OCI-LY3 (cell line): ENCODE results near the gene TLCD3B.

Source experiments
- H2AFZ ChIP-seq: fragments of 200-600, 300-600 bp; shearing (Covaris generic); 2 replicates; pipeline ENCODE4 v1.6.0; 2014; ENCODE audit warnings: antibody characterized with exemption, low read depth, low read length
- H3K27ac ChIP-seq: fragments of 200-600, 300-600 bp; sonication (generic); 2 replicates; pipeline ENCODE4 v1.5.1; 2014; ENCODE audit warnings: mild to moderate bottlenecking, low read length, moderate library complexity, mixed read lengths
- H3K27me3 ChIP-seq: fragments of 200-600, 300-600 bp; sonication (generic); 2 replicates; pipeline ENCODE4 v1.6.1; 2014; ENCODE audit warnings: low read depth, low read length, mixed read lengths
- H3K36me3 ChIP-seq: fragments of 200-600, 300-600 bp; sonication (generic); replicated peaks from 2 replicates; pipeline ENCODE3; 2014; ENCODE audit warnings: low read depth, low read length, mixed read lengths
- H3K4me1 ChIP-seq: fragments of 300-600, 200-600 bp; sonication (generic); 2 replicates; pipeline ENCODE4 v1.6.1; 2014; ENCODE audit warnings: low read length, mixed read lengths
- H3K4me2 ChIP-seq: fragments of 200-600, 300-600 bp; sonication (generic); 2 replicates; pipeline ENCODE4 v1.6.1; 2014; ENCODE audit warnings: low read length, mixed read lengths
- H3K4me3 ChIP-seq: fragments of 300-600, 200-600 bp; sonication (generic); 2 replicates; pipeline ENCODE4 v1.5.1; 2014; ENCODE audit warnings: antibody characterized with exemption, mild to moderate bottlenecking, low read length, moderate library complexity
- H3K79me2 ChIP-seq: fragments of 300-600, 200-600 bp; shearing (Covaris generic); 2 replicates; pipeline ENCODE4 v1.6.1; 2014; ENCODE audit warnings: mild to moderate bottlenecking, low read length, mixed read lengths
- H3K9ac ChIP-seq: fragments of 300-600, 200-600 bp; shearing (Covaris generic); 2 replicates; pipeline ENCODE4 v1.6.0; 2014; ENCODE audit warnings: mild to moderate bottlenecking, low read length, moderate library complexity
- H3K9me3 ChIP-seq: fragments of 200-600, 300-600 bp; shearing (Covaris generic); 2 replicates; pipeline ENCODE4 v1.6.1; 2014; ENCODE audit warnings: low read length, mixed read lengths; ENCODE audit not compliant: insufficient read depth
- H4K20me1 ChIP-seq: fragments of 200-600, 300-600 bp; sonication (generic); 2 replicates; pipeline ENCODE4 v1.6.1; 2016; ENCODE audit warnings: low read length, mixed read lengths; ENCODE audit not compliant: insufficient read depth
- EZH2phosphoT487 ChIP-seq: fragments of 200-600 bp; shearing (Covaris generic); IDR thresholded peaks from 2 replicates; pipeline ENCODE4 v1.6.1; 2018; ENCODE audit warnings: antibody characterized with exemption, mixed run types, low read depth
- TF ChIP-seq, protein P1 (sequence below): fragments of 200-600, 300-600 bp; sonication (generic); IDR thresholded peaks from 2 replicates; pipeline ENCODE4 v1.5.1; 2014; ENCODE audit warnings: antibody characterized with exemption, low read length, low read depth

Gene TLCD3B

DNA sequence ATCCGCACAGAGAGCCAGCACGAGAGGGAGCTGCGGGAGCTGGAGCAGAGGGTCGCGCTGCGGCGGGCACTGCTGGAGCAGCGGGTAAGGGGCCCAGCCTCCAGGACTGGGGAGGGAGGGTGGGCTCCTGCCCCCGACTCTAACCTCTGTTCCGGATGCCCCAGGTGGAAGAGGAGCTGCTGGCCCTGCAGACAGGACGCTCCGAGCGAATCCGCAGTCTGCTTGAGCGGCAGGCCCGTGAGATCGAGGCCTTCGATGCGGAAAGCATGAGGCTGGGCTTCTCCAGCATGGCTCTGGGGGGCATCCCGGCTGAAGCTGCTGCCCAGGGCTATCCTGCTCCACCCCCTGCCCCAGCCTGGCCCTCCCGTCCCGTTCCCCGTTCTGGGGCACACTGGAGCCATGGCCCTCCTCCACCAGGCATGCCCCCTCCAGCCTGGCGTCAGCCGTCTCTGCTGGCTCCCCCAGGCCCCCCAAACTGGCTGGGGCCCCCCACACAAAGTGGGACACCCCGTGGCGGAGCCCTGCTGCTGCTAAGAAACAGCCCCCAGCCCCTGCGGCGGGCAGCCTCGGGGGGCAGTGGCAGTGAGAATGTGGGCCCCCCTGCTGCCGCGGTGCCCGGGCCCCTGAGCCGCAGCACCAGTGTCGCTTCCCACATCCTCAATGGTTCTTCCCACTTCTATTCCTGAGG is 40.0 kb downstream of the TLCD3B start:
- peaks cover 30% of the 10 kb centered on the region for H3K36me3 ChIP-seq
- H3K79me2 ChIP-seq: peaks cover 6% of the 10 kb centered on the region; the same call in 1 of the 2 replicates
- no peak overlapping the region for H3K27ac ChIP-seq
- H2AFZ ChIP-seq: no peak overlapping the region
- no peak overlapping the region for H3K9ac ChIP-seq
- H4K20me1 ChIP-seq: no peaks in the 10 kb centered on the region
- no peaks in the 10 kb centered on the region for H3K9me3 ChIP-seq
- peaks cover 8% of the 10 kb centered on the region for H3K4me1 ChIP-seq
- H3K27me3 ChIP-seq: no peaks in the 10 kb centered on the region
- no peak overlapping the region for H3K4me3 ChIP-seq
- H3K4me2 ChIP-seq: no peak overlapping the region
- TF ChIP-seq, protein P1, sequence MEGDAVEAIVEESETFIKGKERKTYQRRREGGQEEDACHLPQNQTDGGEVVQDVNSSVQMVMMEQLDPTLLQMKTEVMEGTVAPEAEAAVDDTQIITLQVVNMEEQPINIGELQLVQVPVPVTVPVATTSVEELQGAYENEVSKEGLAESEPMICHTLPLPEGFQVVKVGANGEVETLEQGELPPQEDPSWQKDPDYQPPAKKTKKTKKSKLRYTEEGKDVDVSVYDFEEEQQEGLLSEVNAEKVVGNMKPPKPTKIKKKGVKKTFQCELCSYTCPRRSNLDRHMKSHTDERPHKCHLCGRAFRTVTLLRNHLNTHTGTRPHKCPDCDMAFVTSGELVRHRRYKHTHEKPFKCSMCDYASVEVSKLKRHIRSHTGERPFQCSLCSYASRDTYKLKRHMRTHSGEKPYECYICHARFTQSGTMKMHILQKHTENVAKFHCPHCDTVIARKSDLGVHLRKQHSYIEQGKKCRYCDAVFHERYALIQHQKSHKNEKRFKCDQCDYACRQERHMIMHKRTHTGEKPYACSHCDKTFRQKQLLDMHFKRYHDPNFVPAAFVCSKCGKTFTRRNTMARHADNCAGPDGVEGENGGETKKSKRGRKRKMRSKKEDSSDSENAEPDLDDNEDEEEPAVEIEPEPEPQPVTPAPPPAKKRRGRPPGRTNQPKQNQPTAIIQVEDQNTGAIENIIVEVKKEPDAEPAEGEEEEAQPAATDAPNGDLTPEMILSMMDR: no peak
- TF ChIP-seq EZH2phosphoT487: no peak

DNA sequence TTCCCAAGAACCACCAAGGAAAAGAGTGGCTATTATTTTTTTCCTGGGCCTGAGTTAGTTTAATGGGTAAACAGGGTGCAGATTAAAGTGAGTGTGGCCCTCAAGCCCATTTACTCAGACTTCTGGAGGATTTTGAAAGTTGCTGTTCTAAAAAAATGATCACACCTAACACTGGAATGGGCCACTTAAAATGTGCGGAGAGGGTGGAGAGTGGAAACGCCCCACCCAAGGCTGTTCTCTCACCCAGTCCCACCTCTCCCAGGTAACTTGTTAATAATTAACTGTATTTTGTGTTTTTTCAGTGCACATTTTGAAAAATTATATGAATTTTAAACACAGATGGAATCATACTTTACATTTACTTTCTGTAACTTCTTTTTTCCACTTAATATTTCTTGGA is 41.0 kb downstream of the TLCD3B start:
- Histone ChIP-seq H3K27me3 (no peaks in the 10 kb centered on the region), H4K20me1 (no peaks in the 10 kb centered on the region), H3K4me3 (no peak overlapping the region), H2AFZ (no peak overlapping the region), H3K4me1 (peaks cover 8% of the 10 kb centered on the region), H3K36me3 (peaks cover 36% of the 10 kb centered on the region), H3K79me2 (peaks cover 6% of the 10 kb centered on the region; the same call in 1 of the 2 replicates), H3K9ac (no peak overlapping the region), H3K27ac (no peak overlapping the region), H3K9me3 (no peaks in the 10 kb centered on the region), H3K4me2 (no peak overlapping the region)
- no peak for TF ChIP-seq EZH2phosphoT487
- TF ChIP-seq, protein P1: no peak

DNA sequence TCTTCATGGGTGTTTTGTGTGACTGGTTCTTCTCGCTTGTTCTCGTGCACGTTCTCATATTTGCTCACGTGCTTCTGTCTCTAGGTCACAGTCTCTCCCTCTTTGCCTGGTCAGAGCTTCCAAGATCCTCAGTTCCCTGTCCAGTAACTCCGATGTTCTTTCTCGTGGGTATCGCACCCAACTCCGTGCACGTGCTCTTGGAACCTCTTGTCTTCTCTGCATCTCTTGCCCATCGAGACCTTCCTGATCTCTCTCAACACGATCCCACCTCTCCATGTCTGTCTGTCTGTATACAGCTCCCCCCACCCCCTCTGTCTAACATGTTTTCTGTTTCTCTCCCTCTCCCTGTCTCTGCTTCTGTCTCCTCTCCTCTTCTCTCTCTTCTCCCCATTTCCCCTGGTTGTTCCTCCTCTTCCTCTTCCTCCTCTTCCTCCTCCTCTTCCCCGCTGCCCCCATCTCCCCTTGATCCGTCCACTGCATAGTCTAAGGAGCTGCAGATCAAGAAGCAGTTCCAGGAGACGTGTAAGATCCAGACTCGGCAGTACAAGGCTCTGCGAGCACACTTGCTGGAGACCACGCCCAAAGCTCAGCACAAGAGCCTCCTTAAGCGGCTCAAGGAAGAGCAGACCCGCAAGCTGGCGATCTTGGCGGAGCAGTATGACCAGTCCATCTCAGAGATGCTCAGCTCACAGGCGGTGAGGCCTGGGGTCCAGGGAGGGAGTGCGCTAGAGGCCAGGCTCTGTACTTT is 41.8 kb downstream of the TLCD3B start:
- Histone ChIP-seq H4K20me1 (no peaks in the 10 kb centered on the region), H3K79me2 (no peaks in the 10 kb centered on the region), H3K36me3 (peaks cover 43% of the 10 kb centered on the region), H3K4me3 (no peak overlapping the region), H2AFZ (no peak overlapping the region), H3K9ac (no peak overlapping the region), H3K27ac (no peak overlapping the region), H3K4me1 (peaks cover 2% of the 10 kb centered on the region; the same call in 1 of the 2 replicates), H3K4me2 (no peak overlapping the region), H3K9me3 (no peaks in the 10 kb centered on the region), H3K27me3 (no peaks in the 10 kb centered on the region)
- TF ChIP-seq, protein P1: no peak
- TF ChIP-seq EZH2phosphoT487: no peak

DNA sequence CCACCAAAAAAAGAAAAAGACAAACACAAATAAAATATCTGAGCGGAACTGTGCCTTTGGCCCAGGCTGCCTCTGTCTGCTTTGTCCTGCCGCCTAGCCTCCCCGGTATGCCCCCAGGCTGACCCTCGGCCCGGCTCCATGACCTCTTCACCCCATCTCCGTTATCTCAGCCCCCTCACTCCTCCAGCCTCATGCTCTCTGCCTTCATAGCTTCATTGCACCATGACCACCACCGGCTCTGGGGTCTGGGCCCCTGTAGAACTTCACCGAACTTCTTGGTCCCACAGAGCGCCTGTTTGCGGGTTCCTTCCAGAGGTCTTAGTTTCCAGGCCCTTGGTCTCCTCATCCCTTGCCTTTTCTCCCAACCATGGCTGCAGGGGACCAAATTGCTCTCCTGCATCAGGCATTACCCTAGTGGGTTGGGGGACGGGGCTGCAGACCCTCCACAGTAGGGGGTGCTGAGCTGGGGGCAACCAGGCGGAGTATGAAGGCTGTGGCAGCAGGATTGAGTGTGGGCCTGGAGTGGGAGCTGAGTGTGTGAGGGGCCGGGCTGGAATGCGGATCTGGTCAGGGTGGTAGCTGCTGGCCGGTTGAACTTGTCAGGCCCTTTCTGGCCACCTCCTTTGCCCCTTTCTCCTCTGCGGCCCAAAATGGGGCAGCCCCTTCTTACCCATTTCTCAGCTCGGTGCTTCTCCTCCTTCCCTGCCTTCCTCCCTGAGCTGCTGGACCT is 42.6 kb downstream of the TLCD3B start:
- Histone ChIP-seq H3K27ac (no peak overlapping the region), H2AFZ (no peak overlapping the region), H3K9me3 (no peaks in the 10 kb centered on the region), H3K27me3 (no peaks in the 10 kb centered on the region), H3K79me2 (no peaks in the 10 kb centered on the region), H3K9ac (no peak overlapping the region), H3K36me3 (peaks cover 49% of the 10 kb centered on the region), H3K4me2 (no peak overlapping the region), H3K4me1 (no peaks in the 10 kb centered on the region), H3K4me3 (no peak overlapping the region), H4K20me1 (no peaks in the 10 kb centered on the region)
- no peak for TF ChIP-seq EZH2phosphoT487
- TF ChIP-seq, protein P1: no peak
